Choroid plexus epithelial cell (primary cell): ENCODE data around the gene SH3PXD2A.
A peak's percentile ranks its signal among the peaks of the same experiment; 100 is the strongest.

Experiments used
- DNase-seq: peaks from one replicate; pipeline ENCODE4 v3.0.0-alpha.2; 2010; ENCODE audit warnings: low read depth
- H3K4me3 ChIP-seq: 2 replicates; pipeline ENCODE4 v1.5.1; 2011; ENCODE audit warnings: low read depth, mild to moderate bottlenecking, control low read depth, low read length, moderate library complexity
- CTCF ChIP-seq: conservative IDR thresholded peaks from 2 replicates; pipeline ENCODE4 v1.5.1; 2011; ENCODE audit warnings: low read depth, mild to moderate bottlenecking, control low read depth, inconsistent platforms, low read length, moderate library complexity

The SH3PXD2A gene

GRCh38 chr10:103784723-103785418, 70.5 kb downstream of the SH3PXD2A start:
- H3K4me3 ChIP-seq = no peak overlapping the region
- no peak for TF ChIP-seq CTCF
- DNase-seq = no peak

- DNase-seq = no peak
- no peak overlapping the region for H3K4me3 ChIP-seq
- no peak for TF ChIP-seq CTCF
Measured at GRCh38 chr10:103784089-103784488, 71.3 kb downstream of the SH3PXD2A start.

- no peak for DNase-seq
- TF ChIP-seq CTCF = no peak
- no peak overlapping the region for H3K4me3 ChIP-seq
Measured at GRCh38 chr10:103783681-103784080, 71.7 kb downstream of the SH3PXD2A start.

- peak; percentile 24 for TF ChIP-seq CTCF
- DNase-seq = peak; percentile 26
- H3K4me3 ChIP-seq = no peak overlapping the region
Measured at GRCh38 chr10:103781329-103782061, 73.9 kb downstream of the SH3PXD2A start.

- no peak overlapping the region for H3K4me3 ChIP-seq
- no peak for DNase-seq
- TF ChIP-seq CTCF = no peak
Measured at GRCh38 chr10:103780242-103781149, 74.9 kb downstream of the SH3PXD2A start.

GRCh38 chr10:103778358-103779139, 76.8 kb downstream of the SH3PXD2A start:
- H3K4me3 ChIP-seq = no peak overlapping the region
- DNase-seq = no peak
- TF ChIP-seq CTCF = no peak
